ENCODE measurements around the gene NFATC3.

- no peak for TF ChIP-seq GTF2F1 (IDR thresholded peaks at IDR 0.05; ENCODE audit: borderline replicate concordance, low read depth, low read length)
- no peak for TF ChIP-seq MAX (IDR thresholded peaks at IDR 0.05)
Measured at GRCh38 chr16:68049449-68049848, 35.7 kb upstream of the NFATC3 start.

Data from H1 (cell line).